Stimulated activated CD8-positive, alpha-beta memory T cell treated with anti-CD3 and anti-CD28 coated beads, Interleukin-15, amount 100 ng/mL, for 4 hours (primary cell): ENCODE data around the gene PLA2G4C.
"Not testable (repeated sequence)": the region's sequence is repeated elsewhere in the genome, so short reads cannot be mapped to it uniquely, and the experiment has no call there.

Source experiments
- DNase-seq, 2 donors: peaks; one replicate each; pipeline ENCODE4 v3.0.0-alpha.2; 2020; ENCODE audit warnings: low read depth in 2 of 2

PLA2G4C gene

DNA sequence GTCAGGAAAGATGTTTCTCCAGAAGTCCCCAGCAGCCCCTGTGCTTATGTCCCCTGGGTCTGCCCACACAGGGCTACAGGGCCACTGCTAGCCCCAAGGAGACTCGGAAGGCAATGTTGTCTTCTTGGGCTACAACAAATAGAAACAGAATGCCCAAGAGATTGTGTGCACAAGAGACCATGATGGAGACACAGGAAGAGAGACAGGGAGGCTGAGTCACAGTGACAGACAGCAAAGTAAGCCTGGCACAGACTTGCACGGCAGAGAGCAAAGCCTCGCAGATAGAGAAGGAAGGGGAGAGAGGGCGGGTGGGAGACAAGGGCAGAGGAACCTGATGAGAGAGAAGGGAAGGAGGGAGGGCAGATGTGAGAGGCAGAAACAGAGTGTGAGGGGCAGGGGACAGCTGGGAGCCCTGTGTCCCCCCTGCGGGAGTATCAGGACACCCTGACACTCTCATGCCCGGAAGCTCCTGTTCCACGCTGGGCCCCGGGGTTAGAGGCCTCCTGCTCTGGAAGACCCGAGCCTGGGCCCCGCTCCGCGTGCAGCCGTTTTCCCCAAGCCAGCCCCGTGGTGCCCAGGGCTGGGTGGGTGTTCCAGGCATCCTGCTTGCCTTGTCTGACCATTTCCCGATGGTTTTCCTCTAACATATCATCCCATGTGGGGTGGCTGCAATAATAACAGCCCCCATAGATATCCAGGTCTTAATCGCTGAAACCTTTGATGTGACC is 2.7 kb upstream of the PLA2G4C start:
- DNase-seq, result no peak

DNA sequence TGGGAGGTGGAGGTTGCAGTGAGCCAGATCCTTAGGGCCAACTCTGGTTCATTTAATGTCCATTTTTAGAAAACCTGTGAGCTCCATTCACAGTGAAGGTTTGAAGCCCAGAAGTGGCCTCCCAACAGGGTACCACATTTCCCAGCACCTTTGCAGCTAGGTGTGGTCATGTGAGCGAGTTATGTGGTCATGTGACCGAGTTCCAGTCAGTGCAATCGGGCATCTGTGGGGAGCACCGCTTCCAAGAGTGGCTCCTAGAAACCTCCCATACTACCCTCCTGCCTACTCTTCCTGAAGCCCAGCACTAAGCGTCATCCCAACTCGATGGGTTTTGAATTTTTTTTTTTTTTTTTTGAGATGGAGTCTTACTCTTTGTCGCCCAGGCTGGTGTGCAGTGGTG is 663 bp upstream of the PLA2G4C start:
- DNase-seq, result no peak

DNA sequence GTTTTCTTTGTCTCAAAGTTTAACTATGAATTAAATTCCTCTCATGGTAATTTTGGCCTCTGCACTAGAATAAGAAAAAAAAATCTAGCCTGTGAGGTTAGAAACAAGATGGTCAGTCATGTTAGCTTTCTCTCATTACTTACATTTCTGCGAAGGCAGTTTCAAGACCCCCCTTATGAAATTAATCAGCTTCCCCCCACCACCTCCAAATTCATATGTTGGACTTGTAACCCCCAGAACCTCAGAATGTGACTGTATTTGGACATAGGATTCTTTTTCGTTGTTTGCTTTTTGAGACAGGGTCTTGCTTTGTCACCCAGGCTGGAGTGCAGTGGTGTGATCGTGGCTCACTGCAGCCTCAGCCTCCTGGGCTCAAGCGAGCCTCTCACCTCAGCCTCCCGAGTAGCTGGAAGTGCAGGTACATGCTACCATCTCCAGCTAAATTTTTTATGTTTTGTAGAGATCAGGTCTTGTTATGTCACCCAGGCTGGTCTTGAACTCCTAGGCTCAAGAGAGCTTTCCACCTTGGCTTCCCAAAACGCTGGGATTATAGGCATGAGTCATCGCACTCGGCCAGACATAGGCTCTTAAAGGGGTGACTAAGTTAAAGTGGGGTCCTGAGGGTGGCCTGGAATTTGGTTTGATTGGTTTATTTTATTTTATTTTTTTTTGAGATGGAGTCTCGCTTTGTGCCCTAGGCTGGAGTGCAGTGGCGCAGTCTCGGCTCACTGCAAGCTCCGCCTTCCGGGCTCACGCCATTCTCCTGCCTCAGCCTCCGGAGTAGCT is 1.4 kb downstream of the PLA2G4C start:
- no peak for DNase-seq

DNA sequence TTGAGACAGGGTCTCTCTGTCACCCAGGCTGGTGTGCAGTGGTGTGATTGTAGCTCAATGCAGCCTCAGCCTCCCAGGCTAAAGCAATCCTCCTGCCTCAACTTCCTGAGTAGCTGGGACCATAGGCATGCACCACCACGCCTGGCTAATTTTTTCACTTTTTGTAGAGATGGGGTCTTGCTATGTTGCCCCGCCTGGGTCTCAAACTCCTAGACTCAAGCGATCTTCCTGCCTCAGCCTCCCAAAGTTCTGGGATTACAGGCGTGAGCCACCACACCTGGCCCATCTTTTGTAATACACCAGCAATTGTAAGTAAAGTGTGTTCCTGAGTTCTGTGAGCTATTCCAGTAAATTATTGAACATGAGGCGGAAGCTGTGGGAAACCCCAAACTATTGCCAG is 6.7 kb downstream of the PLA2G4C start:
- no peak for DNase-seq

DNA sequence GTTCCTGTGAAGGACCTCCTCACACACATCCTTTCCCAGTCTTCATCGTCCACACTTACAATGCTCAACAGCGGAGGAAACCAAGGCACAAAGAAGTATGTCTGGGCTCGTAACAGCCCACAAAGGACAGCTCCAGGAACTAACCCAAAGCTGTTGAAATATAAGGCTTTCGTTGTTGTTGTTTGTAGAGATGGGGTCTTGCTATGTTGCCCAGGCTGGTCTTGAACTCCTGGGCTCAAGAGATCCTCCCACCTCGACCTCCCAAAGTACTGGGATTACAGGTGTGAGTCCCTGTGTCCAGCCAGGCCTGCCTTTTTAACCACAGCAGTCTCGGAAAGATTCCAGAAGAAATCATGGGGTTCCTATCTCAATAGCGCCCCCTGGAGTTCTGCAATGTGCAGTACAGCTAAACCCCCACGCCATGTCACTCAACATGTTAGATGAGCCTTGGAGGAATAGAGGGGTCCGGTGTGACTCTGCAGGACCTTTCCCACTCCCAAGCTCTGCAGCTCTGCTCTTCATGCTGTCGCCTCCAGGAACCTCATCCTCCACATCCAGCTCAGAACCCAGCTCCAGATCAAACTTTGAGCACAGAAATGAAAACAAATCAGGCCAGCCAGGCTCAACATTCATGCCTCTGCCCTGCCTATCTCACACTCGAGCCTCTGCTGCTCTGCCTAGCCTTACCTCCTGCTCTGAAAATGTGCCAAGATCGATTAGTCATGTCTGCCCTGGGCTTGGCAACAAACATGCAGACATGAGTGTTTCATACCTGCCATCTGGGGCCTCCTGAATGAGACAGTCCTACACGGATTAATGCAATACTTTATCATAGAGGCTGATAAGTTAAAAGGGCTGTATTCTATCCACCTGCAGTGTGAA is 7.5 kb downstream of the PLA2G4C start:
- DNase-seq, result no peak

DNA sequence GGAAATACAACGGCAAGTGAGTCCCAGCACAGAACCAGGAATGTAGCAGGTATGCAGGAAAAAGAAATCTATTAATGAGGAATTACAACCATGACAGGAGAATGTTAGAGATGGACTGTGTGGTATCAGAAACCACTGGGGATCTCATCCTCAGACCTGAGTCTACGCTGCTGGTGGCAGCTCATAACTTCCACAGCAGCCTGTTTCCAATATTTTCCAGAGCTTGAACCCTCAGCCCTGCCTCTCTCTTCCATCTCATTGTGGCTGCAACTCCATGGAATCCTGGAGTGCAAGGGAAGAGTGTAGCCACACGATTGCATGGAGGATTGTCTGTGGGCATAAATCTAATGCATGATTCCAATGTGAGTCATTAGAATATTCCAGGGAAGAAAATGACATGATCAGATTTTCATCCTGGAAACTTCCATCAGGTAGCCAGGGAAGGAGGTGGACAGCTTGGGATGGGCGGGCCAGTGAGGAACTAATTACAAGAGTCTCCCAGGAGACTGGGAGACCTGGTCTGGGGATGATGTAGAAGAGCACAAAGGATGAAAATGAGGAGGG is 14.9 kb downstream of the PLA2G4C start:
- no peak for DNase-seq

DNA sequence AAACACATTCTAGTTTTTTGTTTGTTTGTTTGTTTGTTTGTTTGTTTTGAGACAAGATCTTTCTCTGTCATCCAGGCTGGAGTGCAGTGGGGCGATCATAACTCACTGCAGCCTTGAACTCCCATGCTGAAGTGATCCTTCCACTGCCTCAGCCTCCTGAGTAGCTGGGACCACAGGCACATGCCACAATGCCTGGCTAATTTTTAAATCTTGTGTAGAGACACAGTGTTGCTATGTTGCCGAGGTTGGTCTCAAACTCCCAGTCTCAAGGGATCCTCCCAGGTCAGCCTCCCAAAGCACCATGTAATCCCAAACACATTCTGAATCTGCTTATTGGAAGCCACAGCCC is 15.8 kb downstream of the PLA2G4C start:
- no peak for DNase-seq

DNA sequence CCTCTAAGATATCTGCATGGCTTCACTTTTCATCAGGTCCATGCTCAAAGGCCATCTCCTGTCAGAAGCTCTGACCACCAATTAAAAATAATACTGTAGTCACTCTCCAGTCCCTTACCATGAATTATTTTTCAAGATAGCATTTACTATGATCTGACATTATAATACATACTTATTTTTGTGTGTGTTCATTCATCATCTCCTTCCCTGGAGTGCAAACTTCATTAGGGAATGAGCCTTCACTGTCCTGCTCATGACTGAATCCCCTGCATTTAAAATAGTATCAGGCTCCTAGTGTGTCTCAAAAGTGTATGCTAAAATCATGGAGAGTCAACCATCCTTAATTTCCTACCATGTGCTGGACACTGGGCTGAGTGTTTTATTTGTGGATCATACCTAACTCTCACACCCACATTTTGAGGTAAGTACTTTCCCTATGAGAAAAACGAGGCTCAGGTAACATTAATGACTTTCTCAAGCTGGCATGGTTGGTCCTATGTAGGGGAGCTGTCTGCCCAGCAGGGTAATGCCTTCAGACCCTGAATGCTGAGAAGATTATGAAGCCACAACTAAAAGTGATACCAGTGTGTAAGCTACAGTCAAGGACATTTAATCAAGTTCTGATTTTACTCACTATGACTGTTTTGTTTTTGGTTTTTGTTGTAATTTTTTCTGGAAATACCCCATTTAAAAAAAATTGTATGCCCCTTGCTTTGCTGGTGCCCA is 16.3 kb downstream of the PLA2G4C start:
- DNase-seq, result no peak

DNA sequence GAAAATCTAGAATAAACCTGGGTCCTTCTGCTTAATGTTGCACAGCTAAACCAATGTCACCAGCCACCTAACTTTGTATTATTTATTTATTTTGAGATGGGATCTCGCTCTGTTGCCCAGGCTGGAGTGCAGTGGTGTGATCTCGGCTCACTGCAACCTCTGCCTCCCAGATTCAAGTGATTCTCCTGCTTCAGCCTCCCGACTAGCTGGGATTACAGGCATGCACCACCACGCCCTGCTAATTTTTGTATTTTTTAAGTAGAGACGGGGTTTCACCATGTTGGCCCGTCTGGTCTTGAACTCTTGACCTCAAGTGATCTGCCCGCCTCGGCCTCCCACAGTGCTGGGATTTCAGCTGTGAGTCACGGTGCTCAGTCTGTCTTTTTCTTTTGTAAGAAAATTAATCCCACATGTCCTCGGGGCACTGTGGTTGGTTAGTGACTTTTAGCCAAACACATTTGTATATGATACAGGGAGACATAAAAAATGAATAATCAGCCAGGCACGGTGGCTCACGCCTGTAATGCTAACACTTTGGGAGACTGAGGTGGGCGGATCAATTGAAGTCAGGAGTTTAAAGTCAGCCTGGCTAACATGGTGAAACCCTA is 19.4 kb downstream of the PLA2G4C start:
- not testable (repeated sequence) for DNase-seq

DNA sequence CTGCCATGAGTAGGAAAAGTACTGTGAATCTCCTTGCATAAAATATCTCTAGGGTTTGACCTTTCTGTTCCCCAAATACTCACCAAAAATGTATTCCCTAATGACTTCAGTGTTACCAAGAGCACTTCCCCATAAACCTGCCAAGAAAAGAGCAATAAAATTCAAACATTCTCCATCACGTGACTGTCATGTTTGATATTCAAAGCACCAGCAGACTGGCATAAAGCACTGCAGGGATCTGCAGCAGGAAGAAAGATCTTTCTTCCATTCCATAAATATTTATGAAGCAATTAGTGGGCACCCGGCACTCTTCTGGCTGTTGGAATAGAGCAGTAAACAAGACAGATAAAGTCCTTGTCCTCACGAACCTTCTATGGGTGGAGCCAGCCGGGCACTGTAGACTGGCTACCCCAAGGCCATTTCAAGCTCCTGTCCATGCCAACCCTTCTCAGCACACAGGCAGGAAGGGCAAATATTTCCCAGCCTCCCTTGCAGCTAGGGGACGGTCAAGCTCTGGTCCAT is 20.3 kb downstream of the PLA2G4C start:
- no peak for DNase-seq

DNA sequence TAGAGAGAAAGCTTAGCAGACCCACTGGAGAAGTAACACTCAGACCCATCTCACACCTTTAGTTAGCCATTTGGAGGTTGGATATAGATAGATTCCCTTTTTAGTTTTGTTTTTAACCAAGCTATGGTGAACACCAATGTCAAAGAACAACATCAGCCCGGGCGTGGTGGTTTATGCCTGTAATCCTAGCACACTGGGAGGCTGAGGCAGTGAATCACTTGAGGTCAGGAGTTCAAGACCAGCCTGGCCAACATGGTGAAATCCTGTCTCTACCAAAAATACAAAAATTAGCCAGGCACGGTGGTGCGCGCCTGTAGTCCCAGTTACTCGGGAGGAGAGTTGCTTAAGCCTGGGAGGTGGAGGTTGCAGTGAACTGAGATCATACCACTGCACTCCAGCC is 21.6 kb downstream of the PLA2G4C start:
- not testable (repeated sequence) for DNase-seq

DNA sequence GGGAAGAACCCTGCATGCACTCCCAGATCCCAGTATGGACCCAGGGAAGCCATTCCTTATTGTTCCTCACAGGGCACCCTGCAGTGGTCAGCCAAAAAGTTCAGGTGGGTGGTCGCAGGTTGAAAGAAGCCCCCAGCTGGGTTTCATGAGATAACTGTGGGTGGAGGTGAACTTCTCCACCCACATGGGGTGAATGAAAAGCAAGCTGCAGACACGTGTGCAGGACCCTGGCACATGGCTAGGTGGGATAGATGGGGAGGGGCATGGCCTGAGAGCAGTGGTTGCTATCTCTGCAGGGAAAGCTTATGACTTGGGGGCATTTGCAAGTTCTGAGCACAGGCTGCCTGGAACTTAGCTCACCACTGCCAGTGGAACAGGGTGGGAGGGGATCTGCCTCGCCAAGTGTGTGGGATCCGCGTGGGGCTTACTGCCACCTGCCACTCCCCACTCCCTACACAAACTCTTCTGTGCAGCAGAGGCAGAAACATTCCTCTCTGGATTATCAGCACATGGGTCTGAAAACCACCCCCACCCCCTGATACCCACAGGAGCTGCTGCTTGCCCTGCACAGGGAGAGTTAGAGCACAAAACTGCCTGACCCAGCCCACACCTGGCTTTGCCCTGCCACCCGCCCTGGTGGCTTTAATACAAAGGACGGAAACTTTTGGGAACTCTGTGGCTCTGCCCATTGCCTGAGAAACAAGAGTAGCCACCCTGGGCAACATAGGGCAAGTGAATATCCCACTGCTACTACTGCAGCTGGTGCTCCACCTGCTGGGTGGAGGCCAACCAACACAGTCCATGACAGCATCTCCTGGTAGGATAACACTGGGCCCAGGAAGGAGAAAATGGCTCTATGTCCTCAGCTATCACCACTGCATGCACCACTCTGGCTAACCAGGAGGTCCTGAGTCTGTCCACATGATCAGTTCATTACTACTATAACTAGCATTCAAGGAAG is 24.4 kb downstream of the PLA2G4C start:
- no peak for DNase-seq

DNA sequence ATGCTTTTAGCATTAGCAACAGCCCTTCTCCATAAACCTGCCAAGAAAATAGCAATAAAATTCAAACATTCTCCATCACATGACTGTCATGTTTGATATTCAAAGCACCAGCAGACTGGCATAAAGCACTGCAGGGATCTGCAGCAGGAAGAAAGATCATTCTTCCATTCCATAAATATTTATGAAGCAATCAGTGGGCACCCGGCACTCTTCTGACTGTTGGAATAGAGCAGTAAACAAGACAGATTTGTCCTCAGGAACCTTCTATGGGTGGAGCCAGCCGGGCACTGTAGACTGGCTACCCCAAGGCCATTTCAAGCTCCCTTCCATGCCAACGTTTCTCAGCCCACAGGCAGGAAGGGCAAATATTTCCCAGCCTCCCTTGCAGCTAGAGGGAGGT is 25.5 kb downstream of the PLA2G4C start:
- DNase-seq, result no peak

DNA sequence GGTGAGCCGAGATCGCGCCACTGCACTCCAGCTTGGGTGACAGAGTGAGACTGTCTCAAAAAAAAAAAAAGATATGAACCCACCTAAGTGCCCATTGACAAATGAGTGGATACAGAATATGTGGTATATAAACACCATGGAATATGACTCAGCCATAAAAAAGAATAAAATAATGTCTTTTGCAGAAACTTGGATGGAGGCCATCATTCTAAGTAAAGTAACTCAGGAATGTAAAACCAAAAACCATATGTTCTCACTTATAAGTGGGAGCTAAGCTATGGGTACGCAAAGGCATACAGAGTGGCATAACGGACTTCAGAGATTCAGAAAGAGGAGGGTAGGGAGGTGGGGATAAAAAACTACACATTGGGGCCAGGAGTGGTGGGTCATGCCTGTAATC is 29.5 kb downstream of the PLA2G4C start:
- no peak for DNase-seq

DNA sequence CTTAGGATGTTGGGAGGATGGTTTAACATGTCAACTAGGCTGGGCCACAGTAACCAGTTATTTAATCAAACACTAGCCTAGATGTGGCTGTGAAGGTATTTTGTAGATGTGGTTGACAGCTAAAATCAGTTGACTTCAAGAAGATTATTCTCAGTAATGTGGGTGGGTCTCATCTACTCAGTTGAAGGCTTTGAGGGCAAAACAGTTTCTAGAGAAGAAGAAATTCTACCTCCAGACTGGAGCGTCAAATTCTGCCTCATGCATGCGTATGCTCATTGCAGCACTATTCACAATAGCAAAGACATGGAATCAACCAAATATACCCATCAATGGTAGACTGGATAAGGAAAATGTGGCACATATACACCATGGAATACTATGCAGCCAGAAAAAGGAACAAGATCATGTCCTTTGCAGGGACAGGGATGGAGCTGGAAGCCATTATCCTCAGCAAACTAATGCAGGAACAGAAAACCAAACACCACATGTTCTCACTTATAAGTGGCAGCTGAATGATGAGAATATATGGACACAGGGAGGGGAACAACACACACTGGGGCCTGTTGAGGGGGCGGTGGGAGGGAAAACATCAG is 40.3 kb downstream of the PLA2G4C start:
- DNase-seq, result not testable (repeated sequence)

DNA sequence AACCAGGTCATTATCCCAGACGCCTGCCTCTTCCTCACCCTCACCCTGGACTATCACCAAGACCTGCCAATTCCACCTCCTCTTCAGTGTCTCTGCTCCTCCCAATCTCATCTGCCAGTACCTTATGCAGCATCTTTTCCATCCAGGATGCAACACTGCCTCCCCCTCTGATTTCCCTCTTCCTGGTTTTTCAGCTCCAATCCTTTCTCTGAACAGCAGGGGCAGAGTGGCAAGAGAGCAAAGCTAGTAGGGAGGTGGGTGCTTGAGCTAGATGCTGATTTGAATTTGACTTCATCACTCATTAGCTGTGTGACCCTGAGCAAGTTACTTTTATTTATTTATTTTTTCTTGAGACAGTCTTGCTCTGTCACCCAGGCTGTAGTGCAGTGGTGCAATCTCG is 41.2 kb downstream of the PLA2G4C start:
- no peak for DNase-seq

DNA sequence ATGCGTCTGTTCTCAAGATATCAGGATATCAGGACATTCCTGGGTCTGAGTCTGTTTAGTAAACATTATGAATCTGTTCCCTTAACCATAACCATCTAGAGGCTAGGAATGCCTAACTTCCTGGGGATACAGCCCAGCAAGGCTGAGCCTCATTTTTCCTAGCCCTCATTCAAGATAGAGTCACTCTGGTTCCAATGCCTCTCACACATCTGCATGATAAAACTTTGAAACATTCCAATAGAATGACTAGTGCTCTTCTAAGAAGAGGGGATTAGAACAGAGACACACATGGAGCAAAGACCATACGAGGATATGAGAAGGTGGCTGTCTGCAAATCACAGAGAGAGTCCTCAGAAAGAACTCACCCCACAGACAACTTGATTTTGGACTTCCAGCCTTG is 46.1 kb downstream of the PLA2G4C start:
- DNase-seq, result no peak

DNA sequence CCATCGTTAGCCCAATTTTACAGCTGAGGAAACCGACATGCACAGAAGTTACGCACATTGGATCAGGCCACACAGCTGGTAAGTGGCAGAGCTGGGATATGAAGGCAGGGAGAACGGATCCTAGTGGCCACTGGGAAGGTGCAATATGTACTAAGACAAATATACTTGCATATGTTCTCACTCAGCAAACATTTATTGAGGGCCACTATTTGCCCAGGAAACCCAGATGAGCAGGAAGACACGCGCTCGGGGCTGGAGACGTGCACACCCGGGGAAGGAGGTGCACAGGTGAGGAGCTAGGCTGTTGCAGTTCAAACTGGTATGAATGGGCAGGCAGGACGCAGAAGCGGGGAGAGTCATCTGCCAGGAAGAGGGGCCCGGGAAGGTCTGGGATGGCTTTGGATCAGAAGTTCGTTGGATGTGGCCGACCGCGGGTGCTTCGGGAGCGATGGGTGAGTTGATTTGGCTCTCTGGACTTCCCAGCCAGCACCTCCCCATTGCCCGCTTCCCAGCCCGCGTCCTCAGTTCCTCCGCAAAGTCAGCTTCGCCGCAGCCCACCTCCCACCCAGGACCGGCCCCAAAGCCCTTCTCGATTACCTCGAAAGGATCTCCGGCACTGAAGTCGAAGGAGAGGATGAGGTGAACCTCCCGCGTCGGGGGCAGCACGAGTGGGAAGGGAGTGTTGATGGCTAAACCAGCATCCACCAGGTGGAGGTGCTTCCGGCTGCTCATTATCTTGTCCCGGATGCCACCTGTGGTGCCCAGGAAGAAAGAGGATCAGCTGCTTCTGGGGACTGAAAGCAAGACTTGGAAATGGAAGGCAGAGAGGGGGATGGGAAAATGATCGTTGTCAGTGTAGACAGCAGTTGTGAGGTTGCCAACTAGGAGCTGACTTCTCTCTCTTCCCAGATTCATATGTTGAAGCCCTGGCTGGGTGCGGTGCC is 48.9 kb downstream of the PLA2G4C start:
- DNase-seq, result no peak
